Spleen (tissue), 7 donors: Measurements from ENCODE around the gene BPHL.

Source experiments
- CTCF ChIP-seq, 11 experiments: fragments of 200-600 bp in 7 of 11; fragments of 450-650 bp in 4 of 11; sonication (generic) in 4 of 11; IDR thresholded peaks in 8 of 11; conservative IDR thresholded peaks in 3 of 11; 1 replicate in 7 of 11; 2 replicates in 4 of 11; pipeline versions ENCODE4 v1.4.0 to v1.8.0; 2016 to 2021; ENCODE audit warnings: antibody characterized with exemption in 11 of 11, inconsistent platforms in 4 of 11, mild to moderate bottlenecking in 1 of 11
- POLR2A ChIP-seq, 3 donors: fragments of 450-650 bp; IDR thresholded peaks; one replicate each; pipeline ENCODE4 v1.5.1; 2017; ENCODE audit warnings: antibody characterized with exemption in 3 of 3, mild to moderate bottlenecking in 1 of 3
- POLR2AphosphoS5 ChIP-seq, 3 donors: sonication (generic); formaldehyde crosslinking; IDR thresholded peaks; one replicate each; pipeline ENCODE4 v1.5.1; 2017; ENCODE audit warnings: antibody characterized with exemption in 3 of 3
- donor health status: DM: no; HTN: no; CAD: no; lungs with moderate emphysema.
- donor health status: DM: no; HTN: no; CAD: no.
- donor health status: DM: no; HTN: no; CAD: no.

DNA sequence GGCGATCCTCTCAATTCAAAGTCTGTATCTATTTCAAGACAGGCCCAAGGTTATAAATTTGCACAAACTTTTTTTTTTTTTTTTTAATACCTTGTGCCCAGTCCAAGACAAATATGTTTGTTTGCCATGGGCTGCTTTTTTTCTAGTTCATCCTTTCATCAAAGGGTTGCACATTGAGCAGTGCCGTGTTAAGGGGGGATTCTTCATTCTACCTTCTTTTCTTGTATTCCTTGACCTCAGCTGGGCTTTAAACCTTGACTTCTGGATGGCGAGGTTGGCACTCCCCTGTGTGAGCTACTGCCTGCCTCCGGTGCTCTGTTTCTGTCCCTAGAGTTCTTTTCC lies 42.8 kb upstream of the BPHL start:
- TF ChIP-seq CTCF (IDR thresholded peaks at IDR 0.05 in 8 of 11, conservative IDR thresholded peaks at IDR 0.05 in 3 of 11) (no peak), POLR2A (IDR thresholded peaks at IDR 0.05) (no peak), POLR2AphosphoS5 (IDR thresholded peaks at IDR 0.05) (no peak)
